Measurements from ENCODE around the gene NUMBL. TPM values are rescaled to one million over a fixed set of nuclear protein-coding genes. Genes with fewer than 3 reads are reported as not detected.

The NUMBL gene
- total and polyA plus RNA-seq, 2 of the 4 experiments (the other 2 are of a cell fraction), result 6.3 to 29.0 TPM

DNA sequence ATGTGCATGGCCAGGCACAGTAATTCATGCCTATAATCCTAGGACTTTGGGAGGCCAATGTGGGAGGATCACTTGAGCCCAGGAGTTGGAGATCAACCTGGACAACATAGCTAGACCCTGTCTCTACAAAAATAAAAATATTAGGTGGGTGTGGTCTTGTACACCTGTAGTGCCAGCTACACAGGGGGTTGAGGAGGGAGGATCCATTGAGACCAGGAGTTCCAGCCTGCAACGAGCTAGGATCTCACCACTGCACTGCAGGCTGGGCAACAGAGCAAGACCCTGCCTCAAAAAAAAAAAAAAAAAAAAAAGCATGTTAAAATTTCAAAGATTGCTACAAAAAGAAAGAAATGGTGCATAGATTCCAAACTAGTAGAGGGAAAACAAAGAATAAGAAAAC is 52.1 kb downstream of the NUMBL start:
- Histone ChIP-seq H4K5ac (ENCODE audit: low read depth, low read length) (no peak overlapping the region; the same call in 1 of the 2 replicates), H2BK120ac (ENCODE audit: low read depth, low read length) (peak overlapping the region; percentile 55), H4K91ac (ENCODE audit: insufficient read depth, low read depth, low read length) (no peak overlapping the region; the same call in 1 of the 2 replicates), H2AK9ac (replicated peaks; ENCODE audit: low read depth, low read length, poor library complexity) (no peak overlapping the region), H3K4ac (ENCODE audit: low read depth, low read length) (0 out of 2 replicates have a peak overlapping the region, but pooled peaks have one; percentile 10), H3K4me2 (ENCODE audit: low read depth, low read length) (no peak overlapping the region), H3K9me3 (ENCODE audit: control insufficient read depth, insufficient read depth, low read length) (no peaks in the 10 kb centered on the region), H4K8ac (ENCODE audit: low read depth in 2 of 2, low read length in 2 of 2) (no peak overlapping the region; a peak in 1 of 4 replicates), H3K36me3 (ENCODE audit: control insufficient read depth, insufficient read depth, low read length) (no peaks in the 10 kb centered on the region), H2AK5ac (ENCODE audit: low read depth, low read length) (peak overlapping the region; percentile 94), H3K56ac (ENCODE audit: extremely low read depth, insufficient read depth, low read length) (no peak overlapping the region), H2BK5ac (ENCODE audit: low read depth, low read length, poor library complexity, severe bottlenecking) (no peak overlapping the region), H2AFZ (replicated peaks; ENCODE audit: low read length, poor library complexity) (no peak overlapping the region), H3K9me1 (ENCODE audit: insufficient read depth, low read length) (peaks cover 10% of the 10 kb centered on the region), H2BK15ac (ENCODE audit: low read depth, low read length) (no peak overlapping the region), H3K79me1 (ENCODE audit: low read depth in 1 of 2, low read length in 2 of 2) (no peaks in the 10 kb centered on the region), H3K27me3 (ENCODE audit: control insufficient read depth, insufficient read depth, low read length) (no peaks in the 10 kb centered on the region), H3K27ac (ENCODE audit: insufficient read depth, low read length) (no peak overlapping the region), H2BK20ac (ENCODE audit: low read depth, low read length) (peak overlapping the region; percentile 70; the same call in 1 of the 2 replicates), H3K18ac (ENCODE audit: low read depth, low read length) (no peak overlapping the region), H3K9ac (ENCODE audit: low read depth, low read length) (no peak overlapping the region), H3K4me3 (ENCODE audit: insufficient read depth, low read depth, low read length) (no peak overlapping the region), H3K23ac (ENCODE audit: low read depth, low read length) (no peak overlapping the region), H4K20me1 (ENCODE audit: insufficient read depth, low read length) (no peaks in the 10 kb centered on the region), H3K14ac (replicated peaks; ENCODE audit: low read depth, low read length) (no peak overlapping the region), H3K4me1 (ENCODE audit: control insufficient read depth, insufficient read depth, low read length) (peaks cover 18% of the 10 kb centered on the region)
- BruUV-seq (replicated peaks), result no TSS peak
- dilution Hi-C loops (cut with HindIII; ENCODE audit: low sequenced_read_pairs, unreplicated experiment) (no loop called here), in situ Hi-C loops (cut with MboI; ENCODE audit: low sequenced_read_pairs) (no loop called here), intact Hi-C loops (cut with micrococcal nuclease) (no loop called here)
- ChIA-PET CTCF (no interaction called here), POLR2A (ENCODE audit: unreplicated experiment) (no interaction called here)
- no peak for DNase-seq
- ATAC-seq (ENCODE audit: low read depth), result no peak
- no CpG with 5 or more reads among the region's 1 CpG for WGBS, 2 experiments (ENCODE audit: extremely low coverage in 2 of 2, insufficient read length in 1 of 2)
- TF ChIP-seq MXI1 (IDR thresholded peaks at IDR 0.05; ENCODE audit: borderline replicate concordance, low read depth, low read length) (no peak), FOS (IDR thresholded peaks at IDR 0.05; ENCODE audit: low read depth, low read length) (no peak), MAZ (IDR thresholded peaks at IDR 0.05; ENCODE audit: borderline replicate concordance, low read depth, low read length) (no peak), CEBPB (IDR thresholded peaks at IDR 0.05; ENCODE audit: low read depth, low read length) (no peak), MAFK (IDR thresholded peaks at IDR 0.05; ENCODE audit: low read depth, low read length) (no peak), RAD21 (IDR thresholded peaks at IDR 0.05; ENCODE audit: low read length) (no peak), NFE2L2 (IDR thresholded peaks at IDR 0.05; ENCODE audit: low read depth, low read length) (no peak), CHD1 (IDR thresholded peaks at IDR 0.05; ENCODE audit: low read depth, low read length) (no peak), CTCF (conservative IDR thresholded peaks at IDR 0.05; ENCODE audit: low read depth, low read length) (no peak)
- TF ChIP-seq, protein P1, sequence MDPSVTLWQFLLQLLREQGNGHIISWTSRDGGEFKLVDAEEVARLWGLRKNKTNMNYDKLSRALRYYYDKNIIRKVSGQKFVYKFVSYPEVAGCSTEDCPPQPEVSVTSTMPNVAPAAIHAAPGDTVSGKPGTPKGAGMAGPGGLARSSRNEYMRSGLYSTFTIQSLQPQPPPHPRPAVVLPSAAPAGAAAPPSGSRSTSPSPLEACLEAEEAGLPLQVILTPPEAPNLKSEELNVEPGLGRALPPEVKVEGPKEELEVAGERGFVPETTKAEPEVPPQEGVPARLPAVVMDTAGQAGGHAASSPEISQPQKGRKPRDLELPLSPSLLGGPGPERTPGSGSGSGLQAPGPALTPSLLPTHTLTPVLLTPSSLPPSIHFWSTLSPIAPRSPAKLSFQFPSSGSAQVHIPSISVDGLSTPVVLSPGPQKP (IDR thresholded peaks at IDR 0.05; ENCODE audit: borderline replicate concordance, low read depth, low read length), result no peak
